C4-2B (cell line): ENCODE measurements around the gene CRTC1.

Experiments
- ZFX ChIP-seq: fragments of 450-650 bp; IDR thresholded peaks from 2 replicates; pipeline ENCODE4 v1.6.1; 2017
- TF ChIP-seq, protein P1 (sequence below): fragments of 450-650 bp; conservative IDR thresholded peaks from 2 replicates; pipeline ENCODE4 v1.5.1; 2017; ENCODE audit warnings: mild to moderate bottlenecking

DNA sequence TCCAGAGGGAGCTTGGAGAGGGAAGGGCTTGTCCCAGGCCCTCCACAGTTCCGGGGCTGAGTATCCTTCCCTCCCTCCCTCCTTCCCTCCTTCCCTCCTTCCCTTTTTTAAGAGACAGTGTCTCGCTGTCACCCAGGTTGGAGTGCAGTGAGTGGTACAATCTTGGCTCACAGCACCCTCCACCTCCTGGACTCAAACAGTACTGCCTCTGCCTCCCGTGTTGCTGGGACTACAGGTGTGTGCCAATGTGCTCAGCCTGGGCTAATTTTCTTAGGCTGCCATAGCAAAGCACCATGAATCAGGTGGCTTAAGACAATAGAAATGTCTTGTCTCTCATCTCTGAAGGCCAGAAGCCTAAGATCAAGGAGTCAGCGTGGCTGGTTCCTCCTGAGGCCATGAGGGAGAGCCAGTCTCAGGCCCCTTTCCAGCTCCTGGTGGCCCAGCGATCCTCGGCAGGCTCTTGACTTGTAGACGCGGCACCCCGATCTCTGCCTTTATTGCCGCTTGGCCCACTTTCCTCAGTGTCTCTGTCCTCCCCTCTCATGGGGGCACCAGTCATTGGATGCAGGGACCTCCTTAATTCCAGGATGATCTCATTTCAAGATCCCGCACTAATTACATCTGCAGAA lies 47.5 kb downstream of the CRTC1 start:
- TF ChIP-seq, protein P1, sequence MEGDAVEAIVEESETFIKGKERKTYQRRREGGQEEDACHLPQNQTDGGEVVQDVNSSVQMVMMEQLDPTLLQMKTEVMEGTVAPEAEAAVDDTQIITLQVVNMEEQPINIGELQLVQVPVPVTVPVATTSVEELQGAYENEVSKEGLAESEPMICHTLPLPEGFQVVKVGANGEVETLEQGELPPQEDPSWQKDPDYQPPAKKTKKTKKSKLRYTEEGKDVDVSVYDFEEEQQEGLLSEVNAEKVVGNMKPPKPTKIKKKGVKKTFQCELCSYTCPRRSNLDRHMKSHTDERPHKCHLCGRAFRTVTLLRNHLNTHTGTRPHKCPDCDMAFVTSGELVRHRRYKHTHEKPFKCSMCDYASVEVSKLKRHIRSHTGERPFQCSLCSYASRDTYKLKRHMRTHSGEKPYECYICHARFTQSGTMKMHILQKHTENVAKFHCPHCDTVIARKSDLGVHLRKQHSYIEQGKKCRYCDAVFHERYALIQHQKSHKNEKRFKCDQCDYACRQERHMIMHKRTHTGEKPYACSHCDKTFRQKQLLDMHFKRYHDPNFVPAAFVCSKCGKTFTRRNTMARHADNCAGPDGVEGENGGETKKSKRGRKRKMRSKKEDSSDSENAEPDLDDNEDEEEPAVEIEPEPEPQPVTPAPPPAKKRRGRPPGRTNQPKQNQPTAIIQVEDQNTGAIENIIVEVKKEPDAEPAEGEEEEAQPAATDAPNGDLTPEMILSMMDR, result no peak
- TF ChIP-seq ZFX, result no peak
